Measurements from ENCODE around the gene BTBD9.

DNA sequence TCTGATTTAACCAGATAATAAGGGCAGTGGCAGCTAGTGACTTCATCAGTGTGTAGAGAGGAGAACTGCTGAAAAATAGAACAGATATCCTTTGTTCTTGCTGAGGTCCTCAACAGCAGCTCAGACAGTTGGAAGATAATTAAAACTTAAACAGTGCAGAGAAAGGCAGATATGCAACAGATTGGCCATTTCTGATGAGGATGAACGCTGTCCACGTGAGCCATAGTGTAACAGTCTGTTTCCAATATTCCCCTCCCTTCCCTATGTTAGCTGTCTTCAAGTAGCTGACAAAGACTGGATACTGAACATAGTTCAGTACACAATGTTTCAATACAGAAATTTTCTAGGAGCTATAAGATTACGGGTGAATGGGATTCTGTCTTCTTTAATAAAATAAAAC, 291.4 kb downstream of the BTBD9 start:
- TF ChIP-seq POLR2A (IDR thresholded peaks at IDR 0.05; ENCODE audit: low read length) = no peak
- TF ChIP-seq RCOR1 (IDR thresholded peaks at IDR 0.05; ENCODE audit: low read depth, low read length) = no peak
- no peak for TF ChIP-seq HDAC2 (IDR thresholded peaks at IDR 0.05)
- no peak for TF ChIP-seq CTCF (IDR thresholded peaks at IDR 0.05)
- no peak for TF ChIP-seq GATA3 (IDR thresholded peaks at IDR 0.05; ENCODE audit: borderline replicate concordance)
- TF ChIP-seq MAFK (IDR thresholded peaks at IDR 0.05; ENCODE audit: partially characterized antibody) = no peak
- TF ChIP-seq EHMT2 (IDR thresholded peaks at IDR 0.05; ENCODE audit: low read depth) = no peak

Measured in A549 (cell line).